UCSD-AML1 (cell line): ENCODE measurements around the gene SKOR1.

Experiments
- DNase-seq: peaks from one replicate; lab custom pipeline; 2025; ENCODE audit not compliant: unreplicated experiment; lab: John Stamatoyannopoulos, UW

Gene SKOR1, protein sequence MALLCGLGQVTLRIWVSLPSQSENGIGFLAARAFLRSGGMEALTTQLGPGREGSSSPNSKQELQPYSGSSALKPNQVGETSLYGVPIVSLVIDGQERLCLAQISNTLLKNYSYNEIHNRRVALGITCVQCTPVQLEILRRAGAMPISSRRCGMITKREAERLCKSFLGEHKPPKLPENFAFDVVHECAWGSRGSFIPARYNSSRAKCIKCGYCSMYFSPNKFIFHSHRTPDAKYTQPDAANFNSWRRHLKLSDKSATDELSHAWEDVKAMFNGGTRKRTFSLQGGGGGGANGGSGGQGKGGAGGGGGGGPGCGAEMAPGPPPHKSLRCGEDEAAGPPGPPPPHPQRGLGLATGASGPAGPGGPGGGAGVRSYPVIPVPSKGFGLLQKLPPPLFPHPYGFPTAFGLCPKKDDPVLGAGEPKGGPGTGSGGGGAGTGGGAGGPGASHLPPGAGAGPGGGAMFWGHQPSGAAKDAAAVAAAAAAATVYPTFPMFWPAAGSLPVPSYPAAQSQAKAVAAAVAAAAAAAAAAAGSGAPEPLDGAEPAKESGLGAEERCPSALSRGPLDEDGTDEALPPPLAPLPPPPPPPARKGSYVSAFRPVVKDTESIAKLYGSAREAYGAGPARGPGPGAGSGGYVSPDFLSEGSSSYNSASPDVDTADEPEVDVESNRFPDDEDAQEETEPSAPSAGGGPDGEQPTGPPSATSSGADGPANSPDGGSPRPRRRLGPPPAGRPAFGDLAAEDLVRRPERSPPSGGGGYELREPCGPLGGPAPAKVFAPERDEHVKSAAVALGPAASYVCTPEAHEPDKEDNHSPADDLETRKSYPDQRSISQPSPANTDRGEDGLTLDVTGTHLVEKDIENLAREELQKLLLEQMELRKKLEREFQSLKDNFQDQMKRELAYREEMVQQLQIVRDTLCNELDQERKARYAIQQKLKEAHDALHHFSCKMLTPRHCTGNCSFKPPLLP

DNA sequence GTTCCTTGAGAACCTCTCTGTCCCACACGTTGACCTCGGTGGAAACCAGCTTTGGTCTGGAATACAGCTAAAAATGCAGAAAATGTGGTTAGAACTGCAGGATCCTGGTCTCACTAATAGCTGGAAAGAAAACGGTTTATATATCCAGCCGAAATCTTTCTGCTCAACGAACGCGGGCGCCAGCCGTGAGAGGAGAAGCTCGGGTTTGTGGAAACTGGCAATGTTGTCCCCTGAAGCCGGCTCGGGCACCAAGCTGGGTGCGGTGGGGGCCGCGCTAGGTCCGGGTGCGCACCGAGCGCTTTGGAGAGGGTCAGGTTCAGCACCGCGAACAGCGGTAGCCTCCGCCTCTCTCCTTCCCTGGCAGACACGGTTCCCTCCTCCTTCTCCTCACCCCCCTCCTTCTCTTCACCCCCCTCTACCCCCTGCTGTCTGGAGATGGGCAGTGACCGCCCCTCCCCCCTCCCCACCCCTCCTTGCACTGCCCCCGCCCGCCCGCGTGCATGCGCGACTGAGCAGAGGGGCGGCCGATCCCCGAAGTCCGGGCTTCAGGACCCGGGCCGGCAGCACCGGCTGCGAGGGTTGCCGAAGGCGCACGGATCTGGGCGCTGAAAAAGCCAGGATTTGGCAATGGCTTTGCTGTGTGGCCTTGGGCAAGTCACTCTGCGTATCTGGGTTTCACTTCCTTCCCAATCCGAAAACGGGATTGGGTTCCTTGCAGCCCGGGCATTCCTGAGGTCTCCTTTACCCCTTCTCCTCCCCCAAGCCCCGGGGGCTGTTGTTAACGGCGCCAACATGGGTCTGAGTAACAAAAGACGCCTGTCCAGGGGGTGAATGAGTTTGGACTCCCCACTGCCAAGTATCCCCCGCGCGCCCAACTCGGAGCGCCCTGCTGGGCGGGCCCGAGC is at the start of gene SKOR1:
Gene SKOR1 (plus strand): TSS at position 534 of the 905 bp plus-strand sequence. CDS start 94 bp downstream, at position 628.
- DNase-seq: no peak

DNA sequence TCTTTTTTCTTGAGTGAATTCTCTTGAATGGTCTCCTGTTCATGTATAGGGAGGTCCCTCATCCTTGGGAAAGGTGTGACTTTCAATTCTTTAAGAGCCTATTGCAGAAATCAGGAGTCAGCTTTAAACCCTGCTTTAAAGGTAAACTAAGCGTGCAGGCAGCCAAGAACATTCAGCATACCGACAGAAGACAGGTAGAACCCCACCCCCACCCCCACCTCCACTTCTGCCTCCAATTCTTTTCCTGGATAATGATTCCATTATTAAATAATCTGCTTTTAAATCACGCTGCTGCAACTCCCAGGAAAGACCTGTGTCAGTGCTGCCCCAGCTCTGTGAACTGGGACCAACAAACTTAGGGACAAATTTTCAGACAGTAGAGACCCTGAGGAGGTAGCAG is 49.3 kb upstream of the SKOR1 start:
- no peak for DNase-seq

DNA sequence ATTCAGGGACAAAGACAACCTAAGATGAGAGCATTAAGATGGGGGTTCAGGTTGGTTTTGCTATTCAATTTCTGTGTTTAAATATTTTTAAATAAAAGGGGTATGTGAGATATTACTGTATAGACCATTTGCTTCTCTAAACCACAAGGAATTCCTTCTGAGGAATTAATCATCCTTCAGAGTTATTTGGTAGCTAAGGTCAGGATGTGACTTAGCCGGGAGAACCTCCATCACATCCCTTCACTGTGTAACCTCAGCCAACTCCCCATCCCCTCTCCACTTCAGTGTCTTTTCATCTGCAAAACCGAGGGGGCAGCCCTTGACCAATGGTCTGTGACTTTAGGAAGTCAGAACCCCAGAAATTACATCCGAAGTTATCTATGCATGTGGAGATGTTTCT is 48.7 kb upstream of the SKOR1 start:
- no peak for DNase-seq

DNA sequence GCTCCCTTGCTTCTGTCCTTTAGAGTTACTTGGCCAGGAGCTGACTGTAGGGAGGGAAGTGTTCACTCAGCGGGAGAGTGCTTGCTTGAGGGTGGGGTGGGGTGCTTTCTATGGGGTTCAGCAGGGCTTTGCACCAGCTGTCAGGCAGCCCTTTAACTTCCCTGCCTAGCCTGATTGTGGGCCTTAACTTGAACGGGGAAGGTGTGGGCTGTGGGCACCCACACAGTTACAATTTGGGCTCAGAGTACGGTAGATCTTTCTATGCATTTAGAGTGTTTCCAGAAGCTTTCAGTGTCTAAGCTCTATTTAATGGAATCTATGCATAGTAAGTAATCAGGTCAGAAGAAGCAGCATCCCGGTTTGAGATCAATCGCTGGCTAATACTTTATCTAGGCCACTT is 48.2 kb upstream of the SKOR1 start:
- no peak for DNase-seq

DNA sequence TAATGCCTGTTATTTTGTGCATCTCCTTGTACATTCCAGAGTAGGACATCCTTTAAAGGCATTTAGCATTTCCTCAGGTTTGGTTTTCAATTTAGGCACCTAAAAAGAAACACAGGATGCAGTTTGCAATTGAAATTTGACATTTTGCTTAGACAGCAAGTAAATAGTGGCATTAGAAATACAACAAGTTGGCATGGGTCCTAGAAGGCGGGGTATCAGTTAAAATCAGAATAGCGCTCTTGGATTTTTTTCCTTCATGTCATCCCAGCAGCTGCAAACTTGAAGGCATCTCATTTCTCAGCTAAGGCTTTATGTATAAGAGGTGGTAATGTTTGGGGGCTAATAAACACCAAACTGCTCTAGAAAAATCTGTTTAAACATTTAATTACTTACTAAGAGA is 47.5 kb upstream of the SKOR1 start:
- DNase-seq: no peak

DNA sequence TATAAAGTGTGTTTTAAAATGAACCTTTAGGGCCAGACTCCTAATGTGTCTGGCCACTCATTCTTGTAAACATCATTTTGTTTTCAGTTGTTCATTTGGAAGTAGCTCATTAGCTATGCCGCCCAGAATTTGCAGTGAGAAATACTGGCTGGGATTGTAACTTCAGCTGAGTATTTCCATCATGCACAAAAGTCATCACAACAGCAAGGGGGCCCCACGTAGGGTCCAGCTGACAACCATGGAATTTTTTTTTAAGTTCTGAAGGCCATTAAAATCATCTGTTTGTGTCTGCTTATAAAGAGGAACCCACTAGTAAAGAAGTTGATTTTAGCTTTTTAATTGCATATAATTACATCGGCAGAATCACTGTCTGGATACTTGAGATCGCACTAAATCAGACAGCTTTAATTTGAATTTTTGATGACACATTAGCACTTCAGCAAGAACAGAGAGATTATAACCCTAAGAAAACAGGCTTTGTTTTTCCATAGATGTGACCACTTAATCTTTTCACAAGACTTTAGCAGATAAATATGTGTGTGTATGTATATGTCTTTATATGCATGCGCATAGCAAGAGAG is 46.3 kb upstream of the SKOR1 start:
- no peak for DNase-seq

DNA sequence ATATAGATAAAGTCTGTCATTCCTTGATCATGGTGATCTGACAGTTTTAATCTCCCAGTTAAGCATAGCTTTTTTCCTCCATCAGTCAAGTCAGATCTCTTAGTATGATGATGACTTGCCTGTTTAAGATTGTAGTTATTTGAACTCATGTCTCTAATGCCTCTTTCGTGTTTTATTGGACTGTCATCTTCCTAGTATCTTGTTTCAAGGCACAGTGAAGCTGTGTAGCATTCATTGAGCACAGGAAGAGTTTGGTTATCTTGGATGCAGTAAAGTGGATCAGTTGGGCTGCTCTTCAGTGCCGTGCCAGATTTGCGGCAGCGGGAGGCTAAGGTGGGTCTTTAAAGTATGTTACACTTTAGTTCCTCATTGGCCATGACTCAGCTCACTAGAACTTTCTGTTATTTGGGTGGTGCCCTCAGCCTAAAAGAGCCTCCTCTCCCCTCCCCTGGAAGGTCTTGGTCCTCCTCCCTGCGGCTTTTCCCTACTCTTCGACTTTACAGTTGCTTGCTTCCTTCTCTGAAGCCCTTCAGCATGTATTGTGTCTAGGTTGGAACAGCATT is 45.7 kb upstream of the SKOR1 start:
- DNase-seq: no peak

DNA sequence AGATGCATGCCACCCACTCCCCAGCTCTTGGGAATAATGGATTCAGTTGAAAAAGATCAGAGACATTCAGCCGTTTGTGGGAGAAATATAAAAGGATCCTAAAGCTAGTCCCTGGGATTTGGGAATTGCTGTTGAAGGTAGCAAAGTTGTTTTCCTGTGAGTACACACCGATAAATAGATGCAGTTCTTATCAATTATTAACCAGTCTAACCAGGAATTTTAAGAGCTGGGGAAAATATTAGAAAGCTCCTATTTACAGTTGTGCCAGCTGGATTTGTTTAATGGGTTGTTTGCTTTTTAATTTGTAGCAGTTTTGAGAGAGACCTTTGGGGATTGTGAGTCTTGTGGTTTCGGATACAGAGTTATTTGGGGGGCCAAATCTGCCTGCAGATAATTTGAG is 44.2 kb upstream of the SKOR1 start:
- DNase-seq: no peak

DNA sequence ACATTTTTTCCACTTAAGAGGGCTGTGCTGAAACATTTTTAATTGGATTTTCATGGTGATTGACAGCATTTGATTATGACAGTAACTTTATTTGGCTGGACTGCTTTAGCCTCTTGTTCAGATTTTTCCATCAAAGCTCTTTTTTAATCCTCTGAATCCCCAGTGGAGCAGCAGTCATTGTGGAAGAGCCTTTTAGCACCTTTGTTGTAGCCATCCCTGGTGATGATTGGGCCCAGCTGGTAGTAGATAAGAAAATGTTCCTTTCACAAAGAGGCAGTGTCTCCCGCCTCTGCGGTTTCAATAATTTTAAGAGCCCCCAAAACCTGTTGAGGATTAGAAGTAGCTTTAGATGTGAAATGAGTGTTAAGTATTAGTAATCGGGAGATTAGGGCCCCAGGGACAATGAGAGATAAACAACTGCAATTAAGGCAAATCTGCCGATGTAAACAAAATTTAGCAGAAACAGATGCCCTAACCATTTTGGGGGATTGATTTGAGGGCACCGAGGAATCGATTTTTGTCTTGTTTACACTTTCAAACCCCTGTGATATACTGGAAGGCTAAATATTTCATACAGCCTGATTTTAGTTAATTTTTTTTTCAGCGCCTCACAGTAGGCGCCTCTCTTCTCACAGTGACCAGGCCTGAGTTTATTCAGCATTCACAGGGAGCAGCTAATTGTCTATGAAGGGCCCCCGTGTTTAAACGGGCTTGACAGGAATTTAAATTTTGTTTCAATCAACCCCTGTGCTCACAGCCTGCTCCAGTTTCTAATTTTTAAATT is 43.2 kb upstream of the SKOR1 start:
- no peak for DNase-seq

DNA sequence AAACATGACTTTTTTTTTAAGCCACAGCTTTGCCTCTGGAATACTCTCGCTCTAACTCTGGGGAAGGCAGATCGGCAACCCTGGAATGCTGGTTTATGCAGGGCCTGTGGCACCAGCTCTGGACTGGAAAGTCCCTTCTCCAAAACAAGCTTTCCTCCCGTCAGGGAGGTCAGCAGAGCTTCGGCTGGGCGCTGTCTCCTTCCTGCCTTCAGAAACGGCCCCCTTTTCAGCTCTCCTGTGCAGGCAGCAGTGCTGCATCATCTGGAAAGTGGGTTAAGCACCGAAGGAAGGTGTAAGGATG is 42.7 kb upstream of the SKOR1 start:
- DNase-seq: no peak

DNA sequence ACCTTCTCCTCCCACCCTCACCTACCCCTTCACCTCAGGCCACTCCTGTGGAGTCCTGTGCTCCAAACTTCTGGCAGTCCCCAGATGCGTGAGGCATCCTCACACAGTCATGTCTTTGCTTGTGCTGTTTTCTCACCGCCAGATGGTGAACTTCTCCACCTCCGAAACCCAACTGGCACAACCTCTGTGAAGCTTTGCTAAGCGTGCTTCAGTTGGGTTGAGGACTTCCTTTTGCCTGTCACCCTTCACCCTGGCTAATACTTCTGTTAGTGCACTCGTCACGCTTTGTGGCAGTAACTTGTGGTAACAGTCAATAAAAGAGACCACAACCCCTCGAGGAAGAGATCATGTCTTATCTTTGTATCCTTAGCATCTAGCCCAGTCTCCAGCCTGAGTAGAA is 42.0 kb upstream of the SKOR1 start:
- no peak for DNase-seq

DNA sequence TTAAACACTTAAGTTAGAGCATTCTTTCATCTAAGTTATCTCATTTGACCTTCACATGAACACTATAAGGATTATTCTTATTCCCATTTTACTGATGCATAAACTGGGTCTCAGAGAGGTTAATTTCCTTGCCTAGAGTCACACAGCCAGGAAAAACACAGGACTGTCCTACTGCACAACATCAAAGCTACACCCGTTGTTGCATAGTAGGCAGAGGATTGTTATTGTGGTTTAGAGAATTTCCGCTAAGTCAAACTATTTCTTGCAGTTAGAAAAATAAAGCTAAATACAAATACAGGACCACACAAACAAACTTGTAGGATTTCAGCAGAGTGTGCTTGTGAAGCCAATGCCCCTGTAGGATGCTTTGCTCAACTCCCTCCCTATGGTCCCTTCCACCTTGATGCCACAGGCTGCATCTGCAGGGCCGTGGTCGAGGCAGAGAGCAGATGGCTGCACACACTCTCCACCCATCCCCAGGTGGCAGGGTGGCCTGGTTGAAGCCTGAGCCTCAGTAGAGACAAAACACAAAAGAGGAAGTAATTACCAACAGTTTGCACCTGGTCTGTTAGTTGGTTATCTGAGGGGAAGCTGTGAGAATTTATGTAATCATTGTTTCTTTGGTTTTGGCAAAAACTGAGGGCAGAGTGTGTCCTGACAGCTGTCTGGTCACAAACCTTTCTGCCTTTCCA is 41.1 kb upstream of the SKOR1 start:
- DNase-seq: no peak

DNA sequence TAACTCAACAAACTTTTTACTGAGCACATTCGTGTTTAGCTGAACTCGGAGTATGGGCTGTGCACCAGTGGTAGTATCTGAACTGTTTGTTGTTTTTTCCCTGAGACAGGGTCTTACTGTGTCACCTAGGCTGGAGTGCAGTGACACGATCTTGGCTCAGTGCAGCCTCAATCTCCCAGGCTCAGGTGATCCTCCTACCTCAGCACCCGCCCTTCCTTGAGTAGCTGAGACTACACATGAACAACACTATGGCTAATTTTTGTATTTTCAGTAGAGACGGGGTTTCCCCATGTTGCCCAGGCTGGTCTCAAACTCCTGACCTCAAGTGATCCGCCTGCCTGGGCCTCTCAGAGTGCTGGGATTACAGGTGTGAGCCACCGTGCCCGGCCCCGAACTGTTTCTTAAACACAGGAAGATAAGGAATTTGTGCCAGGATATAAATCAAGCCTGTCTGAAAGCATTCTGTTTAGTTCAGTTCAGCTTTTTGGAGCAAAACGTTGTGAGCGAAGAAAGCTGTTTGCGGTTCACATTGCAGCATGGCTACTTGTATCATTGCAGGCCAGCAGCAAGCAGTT is 40.4 kb upstream of the SKOR1 start:
- no peak for DNase-seq

DNA sequence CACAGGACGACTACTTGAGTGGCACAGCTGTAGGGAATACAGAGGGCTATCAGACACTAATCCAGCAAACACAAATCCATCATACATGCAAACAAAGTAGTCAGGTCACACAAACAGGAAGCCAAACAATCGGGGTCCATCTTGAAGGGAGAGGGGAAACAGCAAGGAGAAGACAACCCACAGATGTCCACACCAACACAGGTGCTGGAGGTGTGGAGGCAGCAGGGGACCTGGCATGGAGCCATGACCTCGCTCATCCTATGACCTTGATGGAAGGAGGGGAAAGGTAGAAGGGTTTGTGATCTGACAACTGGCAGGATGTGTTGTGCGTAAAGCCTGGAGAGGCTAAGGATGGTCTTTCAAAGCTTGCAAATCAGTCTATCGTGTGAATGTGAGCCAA is 39.9 kb upstream of the SKOR1 start:
- DNase-seq: no peak

DNA sequence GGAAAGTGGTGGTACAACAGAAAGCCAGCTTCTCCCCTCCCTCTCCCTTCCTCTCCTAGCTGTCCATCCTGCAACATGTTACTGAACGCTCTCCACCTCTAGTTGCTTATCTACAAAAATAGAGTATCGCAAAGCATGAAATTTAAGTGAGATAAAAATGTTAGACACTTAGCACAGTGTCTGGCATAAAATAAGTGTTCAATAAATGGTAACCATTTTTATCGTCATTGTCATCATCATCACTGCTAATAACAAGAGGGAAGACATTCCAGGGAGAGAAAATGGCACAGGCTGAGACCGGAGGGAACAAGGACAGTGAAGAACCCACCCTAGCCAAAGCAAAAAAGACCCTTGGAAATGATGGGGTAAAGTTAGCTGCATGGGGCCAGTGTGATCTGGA is 38.7 kb upstream of the SKOR1 start:
- no peak for DNase-seq

DNA sequence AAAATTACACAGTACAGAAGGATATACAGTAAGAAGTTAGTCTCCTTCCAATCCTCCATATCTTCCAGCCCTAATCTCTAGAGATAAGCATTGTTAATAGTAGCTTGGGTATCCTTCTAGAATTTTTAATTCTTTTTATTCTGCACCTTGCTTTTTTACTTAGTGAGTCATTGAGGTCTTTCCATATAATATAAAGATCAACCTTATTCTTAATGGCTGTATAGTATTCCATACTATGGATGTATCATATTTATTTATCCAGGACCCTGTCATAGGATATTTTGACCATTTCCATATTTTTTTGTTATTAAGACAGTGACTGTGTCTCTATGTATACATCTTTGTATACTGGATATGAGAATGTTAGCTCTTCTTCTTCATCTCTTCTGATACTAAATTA is 36.3 kb upstream of the SKOR1 start:
- no peak for DNase-seq

DNA sequence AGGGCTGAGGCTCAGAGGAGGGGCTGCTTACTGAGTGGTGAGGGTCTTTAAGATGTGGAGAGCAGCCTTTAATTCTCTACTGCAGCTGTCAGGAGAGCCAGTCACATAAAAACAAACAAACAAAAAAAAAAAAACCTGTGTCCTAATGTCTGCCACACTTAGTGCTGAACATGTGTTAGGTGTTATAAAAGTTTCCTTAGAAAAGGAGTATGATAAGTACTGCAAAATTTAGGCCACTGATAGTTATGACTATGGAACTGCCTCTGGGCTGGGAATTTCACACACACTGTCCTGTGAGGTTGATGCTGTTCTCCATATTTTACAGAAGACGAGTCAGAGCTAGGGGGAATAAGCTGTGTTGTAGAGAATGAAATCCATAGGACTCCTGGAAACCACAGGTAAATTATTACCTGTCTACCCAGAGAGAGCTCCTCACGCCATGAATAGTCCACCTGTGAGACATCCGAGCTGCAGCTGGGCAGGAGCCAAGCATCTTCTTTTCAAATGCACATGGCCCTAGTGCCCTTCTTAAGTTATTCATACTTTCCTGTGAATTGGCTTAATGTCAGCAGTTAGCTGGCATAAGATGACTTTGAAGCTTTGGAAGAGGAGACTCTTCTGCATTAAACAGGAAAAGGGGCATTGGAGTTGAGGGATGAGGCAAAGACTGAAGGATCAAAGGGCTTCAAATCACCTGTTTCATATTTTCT is 34.5 kb upstream of the SKOR1 start:
- DNase-seq: no peak

DNA sequence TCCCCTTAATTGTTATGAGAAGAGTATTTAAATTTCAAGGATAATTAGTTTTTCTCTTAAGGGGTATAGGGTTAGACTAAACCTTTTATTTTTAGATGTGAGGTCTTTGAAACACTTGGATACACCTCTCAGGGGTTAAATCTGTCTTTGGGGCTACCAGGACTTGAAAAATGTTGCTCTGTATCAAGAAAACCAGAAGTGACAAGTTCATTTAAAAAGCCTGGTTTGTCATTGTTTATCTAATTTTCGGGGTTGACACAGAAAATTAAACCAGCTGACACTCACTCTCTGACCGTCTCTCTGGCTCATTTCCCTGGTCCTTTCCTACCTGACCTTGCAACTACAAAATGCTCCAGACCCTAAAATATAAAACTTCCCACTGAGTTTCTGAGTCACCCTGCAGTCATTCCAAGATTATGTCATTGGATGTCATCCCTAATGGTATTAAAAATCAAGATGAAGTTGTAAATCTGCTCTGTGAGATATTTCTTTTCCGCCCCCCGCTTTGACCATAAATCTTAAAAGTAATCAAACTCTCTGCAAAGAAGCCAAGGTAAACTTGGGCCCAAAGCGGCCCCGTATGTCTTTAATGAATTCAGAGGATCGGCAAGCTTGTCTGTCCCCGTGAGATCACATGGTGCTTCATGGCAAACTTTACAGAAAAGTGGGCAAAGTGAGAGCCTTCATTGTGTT is 32.9 kb upstream of the SKOR1 start:
- DNase-seq: no peak
